ENCODE data around the gene YEATS4.
A peak's percentile ranks its signal among the peaks of the same experiment; 100 is the strongest.

YEATS4 gene

GRCh38 chr12:69342421-69342820 lies 17.1 kb upstream of the YEATS4 start:
- DNase-seq (ENCODE audit: low read depth), result no peak

GRCh38 chr12:69343357-69343756 lies 16.2 kb upstream of the YEATS4 start:
- DNase-seq (ENCODE audit: low read depth), result no peak

- DNase-seq (ENCODE audit: low read depth), result no peak
Measured at GRCh38 chr12:69343885-69344612, 15.5 kb upstream of the YEATS4 start.

- no peak for DNase-seq (ENCODE audit: low read depth)
Measured at GRCh38 chr12:69345077-69345476, 14.5 kb upstream of the YEATS4 start.

GRCh38 chr12:69345742-69346141 lies 13.8 kb upstream of the YEATS4 start:
- no peak for DNase-seq (ENCODE audit: low read depth)

GRCh38 chr12:69348162-69348938 lies 11.2 kb upstream of the YEATS4 start, which contains the start of gene LYZ:
LYZ (plus strand) TSS chr12:69348381; CDS start chr12:69348409, 28 bp downstream.
- DNase-seq (ENCODE audit: low read depth), result no peak

- DNase-seq (ENCODE audit: low read depth), result no peak
Measured at GRCh38 chr12:69350002-69350626, 9.4 kb upstream of the YEATS4 start.

- DNase-seq (ENCODE audit: low read depth), result no peak
Measured at GRCh38 chr12:69350777-69351176, 8.8 kb upstream of the YEATS4 start.

GRCh38 chr12:69351462-69352236 lies 7.9 kb upstream of the YEATS4 start:
- DNase-seq (ENCODE audit: low read depth), result no peak

- no peak for DNase-seq (ENCODE audit: low read depth)
Measured at GRCh38 chr12:69352904-69353303, 6.6 kb upstream of the YEATS4 start.

GRCh38 chr12:69354172-69354555 lies 5.4 kb upstream of the YEATS4 start:
- DNase-seq (ENCODE audit: low read depth), result no peak

GRCh38 chr12:69354556-69355187 lies 4.9 kb upstream of the YEATS4 start:
- DNase-seq (ENCODE audit: low read depth), result no peak

GRCh38 chr12:69355363-69356028 lies 4.0 kb upstream of the YEATS4 start:
- no peak for DNase-seq (ENCODE audit: low read depth)

GRCh38 chr12:69360348-69360672 lies 767 bp downstream of the YEATS4 start:
- no peak for DNase-seq (ENCODE audit: low read depth)

GRCh38 chr12:69366796-69367195 lies 7.3 kb downstream of the YEATS4 start:
- no peak for DNase-seq (ENCODE audit: low read depth)

GRCh38 chr12:69368171-69368570 lies 8.6 kb downstream of the YEATS4 start:
- DNase-seq (ENCODE audit: low read depth), result no peak

- no peak for DNase-seq (ENCODE audit: low read depth)
Measured at GRCh38 chr12:69383074-69383473, 23.5 kb downstream of the YEATS4 start.

- no peak for DNase-seq (ENCODE audit: low read depth)
Measured at GRCh38 chr12:69385038-69385437, 25.5 kb downstream of the YEATS4 start.

- no peak for DNase-seq (ENCODE audit: low read depth)
Measured at GRCh38 chr12:69386921-69387320, 27.4 kb downstream of the YEATS4 start.

GRCh38 chr12:69388371-69388770 lies 28.8 kb downstream of the YEATS4 start:
- DNase-seq (ENCODE audit: low read depth), result peak; percentile 66

GRCh38 chr12:69389831-69390230 lies 30.3 kb downstream of the YEATS4 start:
- peak; percentile 56 for DNase-seq (ENCODE audit: low read depth)
